GM23338 (cell line): Measurements from ENCODE around the gene TMEM107.

Experiments used
- CTCF ChIP-seq, 2 experiments: fragments of 200-600 bp in 1 of 2; sonication (generic) in 1 of 2; conservative IDR thresholded peaks; 2 replicates each; pipeline versions ENCODE4 v1.5.1 to v1.6.1; 2016 to 2017; ENCODE audit warnings: antibody characterized with exemption in 2 of 2, low read depth in 2 of 2, mild to moderate bottlenecking in 2 of 2, moderate library complexity in 1 of 2
- EZH2 ChIP-seq: fragments of 200-600 bp; sonication (generic); IDR thresholded peaks from one replicate; pipeline ENCODE4 v1.8.0; 2017; ENCODE audit warnings: antibody characterized with exemption, mild to moderate bottlenecking, low read depth; ENCODE audit not compliant: unreplicated experiment
- POLR2AphosphoS5 ChIP-seq: IDR thresholded peaks from 2 replicates; pipeline ENCODE4 v1.6.1; 2016; ENCODE audit warnings: antibody characterized with exemption, low read depth
- TF ChIP-seq, protein P1 (sequence below): IDR thresholded peaks from one replicate; pipeline ENCODE4 v1.6.1; 2018; ENCODE audit warnings: antibody characterized with exemption; ENCODE audit not compliant: unreplicated experiment

GRCh38 chr17:8137645-8138373 is 38.4 kb downstream of the TMEM107 start:
- TF ChIP-seq EZH2: no peak
- TF ChIP-seq CTCF (conservative IDR thresholded peaks at IDR 0.05; ENCODE audit: low read depth in 2 of 2): no peak
- TF ChIP-seq, protein P1, sequence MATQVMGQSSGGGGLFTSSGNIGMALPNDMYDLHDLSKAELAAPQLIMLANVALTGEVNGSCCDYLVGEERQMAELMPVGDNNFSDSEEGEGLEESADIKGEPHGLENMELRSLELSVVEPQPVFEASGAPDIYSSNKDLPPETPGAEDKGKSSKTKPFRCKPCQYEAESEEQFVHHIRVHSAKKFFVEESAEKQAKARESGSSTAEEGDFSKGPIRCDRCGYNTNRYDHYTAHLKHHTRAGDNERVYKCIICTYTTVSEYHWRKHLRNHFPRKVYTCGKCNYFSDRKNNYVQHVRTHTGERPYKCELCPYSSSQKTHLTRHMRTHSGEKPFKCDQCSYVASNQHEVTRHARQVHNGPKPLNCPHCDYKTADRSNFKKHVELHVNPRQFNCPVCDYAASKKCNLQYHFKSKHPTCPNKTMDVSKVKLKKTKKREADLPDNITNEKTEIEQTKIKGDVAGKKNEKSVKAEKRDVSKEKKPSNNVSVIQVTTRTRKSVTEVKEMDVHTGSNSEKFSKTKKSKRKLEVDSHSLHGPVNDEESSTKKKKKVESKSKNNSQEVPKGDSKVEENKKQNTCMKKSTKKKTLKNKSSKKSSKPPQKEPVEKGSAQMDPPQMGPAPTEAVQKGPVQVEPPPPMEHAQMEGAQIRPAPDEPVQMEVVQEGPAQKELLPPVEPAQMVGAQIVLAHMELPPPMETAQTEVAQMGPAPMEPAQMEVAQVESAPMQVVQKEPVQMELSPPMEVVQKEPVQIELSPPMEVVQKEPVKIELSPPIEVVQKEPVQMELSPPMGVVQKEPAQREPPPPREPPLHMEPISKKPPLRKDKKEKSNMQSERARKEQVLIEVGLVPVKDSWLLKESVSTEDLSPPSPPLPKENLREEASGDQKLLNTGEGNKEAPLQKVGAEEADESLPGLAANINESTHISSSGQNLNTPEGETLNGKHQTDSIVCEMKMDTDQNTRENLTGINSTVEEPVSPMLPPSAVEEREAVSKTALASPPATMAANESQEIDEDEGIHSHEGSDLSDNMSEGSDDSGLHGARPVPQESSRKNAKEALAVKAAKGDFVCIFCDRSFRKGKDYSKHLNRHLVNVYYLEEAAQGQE: no peak
- TF ChIP-seq POLR2AphosphoS5: no peak
